Activated CD4-positive, alpha-beta T cell treated with anti-CD3 and anti-CD28 coated beads, Interleukin-2, amount 50 U/mL, for 1 hour (primary cell): ENCODE measurements around the gene ZNF774.
"Not testable (repeated sequence)": the region's sequence is repeated elsewhere in the genome, so short reads cannot be mapped to it uniquely, and the experiment has no call there.

ENCODE experiments used
- DNase-seq: peaks from one replicate; pipeline ENCODE4 v3.0.0-alpha.2; 2020

ZNF774 gene

DNA sequence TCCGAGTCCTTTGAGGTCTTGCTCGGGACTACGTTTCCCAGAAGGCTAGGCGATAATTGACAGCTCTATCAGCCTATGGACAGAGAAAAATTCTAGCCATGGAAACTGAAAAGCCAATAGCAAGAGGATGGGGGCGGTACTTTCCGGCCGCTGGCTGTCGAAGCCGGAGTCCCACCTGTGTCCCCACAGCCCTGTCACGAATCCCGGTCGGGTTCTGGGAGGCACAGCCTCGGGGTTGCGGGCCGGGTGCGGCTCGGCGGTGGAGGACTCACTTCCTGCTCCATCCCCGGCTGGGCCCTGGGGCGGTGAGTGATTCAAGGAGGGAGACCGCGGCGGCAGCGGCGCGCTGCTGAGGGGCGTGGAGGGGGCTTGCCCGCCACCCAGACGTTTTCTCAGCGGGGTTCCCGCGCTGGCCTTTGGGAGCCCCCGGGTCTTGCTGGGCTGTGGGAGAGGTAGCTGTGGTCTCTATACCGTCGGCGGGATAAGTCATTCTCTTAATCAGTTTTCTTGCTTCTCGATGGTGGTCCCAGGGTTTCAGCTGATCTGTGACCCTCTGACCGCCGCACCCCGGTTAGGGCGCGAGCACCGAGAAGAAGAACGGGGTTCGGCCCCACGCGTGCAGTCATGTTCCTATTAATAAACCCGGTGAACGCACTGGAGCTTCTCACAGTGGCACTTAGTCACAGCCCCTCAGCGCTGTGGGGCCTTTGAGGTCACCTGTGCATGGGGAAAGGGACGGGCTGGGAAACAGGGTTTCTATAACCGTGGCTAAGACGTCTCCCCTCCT is at the start of gene ZNF774:
ZNF774 (plus strand) TSS at position 178 of the 787 bp plus-strand sequence. CDS start 2,377 bp downstream, outside the sequence.
- peak; percentile 84 for DNase-seq

DNA sequence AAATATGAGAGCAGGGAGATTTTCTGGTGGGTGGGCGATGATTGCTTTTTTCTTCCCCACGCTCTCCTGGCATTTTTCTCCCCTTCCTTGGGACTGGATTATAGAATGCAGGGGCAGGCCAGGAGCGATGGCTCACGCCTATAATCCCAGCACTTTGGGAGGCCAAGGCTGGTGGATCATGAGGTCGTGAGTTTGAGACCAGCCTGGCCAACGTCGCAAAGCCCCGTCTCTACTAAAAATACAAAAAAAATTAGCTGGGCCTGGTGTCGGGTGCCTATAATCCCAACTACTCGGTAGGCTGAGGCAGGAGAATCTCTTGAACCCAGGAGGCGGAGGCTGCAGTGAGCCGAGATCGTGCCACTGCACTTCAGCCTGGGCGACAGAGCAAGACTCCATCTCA is 46.7 kb upstream of the ZNF774 start:
- not testable (repeated sequence) for DNase-seq

DNA sequence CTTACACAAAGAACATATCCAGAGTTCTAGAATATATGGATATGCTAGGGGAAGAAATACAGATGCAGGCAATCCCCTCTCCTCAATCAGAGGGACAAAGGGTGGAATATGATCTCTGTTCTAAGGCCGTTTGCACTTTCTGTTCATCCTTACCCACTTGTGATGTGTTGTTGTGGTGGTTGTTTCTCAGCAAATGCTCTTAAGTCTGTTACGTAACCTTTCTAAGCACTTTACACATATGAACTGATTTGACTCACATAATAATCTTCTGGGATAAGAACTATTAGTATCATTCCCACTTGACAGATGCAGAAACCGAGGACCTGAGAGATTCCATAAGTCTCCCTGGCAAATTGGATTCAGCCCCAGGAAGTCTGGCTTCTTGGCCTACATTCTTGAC is 46.2 kb upstream of the ZNF774 start:
- DNase-seq = no peak

DNA sequence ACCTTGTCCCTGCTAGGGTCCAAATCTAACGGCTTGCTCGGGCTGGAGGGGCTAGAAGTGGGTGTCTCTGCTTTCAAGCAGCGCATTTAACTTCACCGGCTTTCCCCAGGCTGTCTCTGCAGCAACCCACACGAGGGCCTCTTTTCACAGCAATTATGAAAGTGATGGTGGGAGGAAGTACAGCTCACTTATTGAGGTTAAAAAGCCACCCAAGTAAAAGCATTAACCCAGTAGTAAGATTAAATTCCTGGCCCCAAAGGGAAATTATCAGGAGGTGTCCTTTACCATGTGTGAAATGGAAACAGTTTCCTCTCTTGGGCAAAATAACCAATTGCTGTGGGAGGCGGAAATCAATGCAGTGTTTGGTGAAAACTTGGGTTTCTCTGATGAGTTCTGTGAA is 45.5 kb upstream of the ZNF774 start:
- no peak for DNase-seq

DNA sequence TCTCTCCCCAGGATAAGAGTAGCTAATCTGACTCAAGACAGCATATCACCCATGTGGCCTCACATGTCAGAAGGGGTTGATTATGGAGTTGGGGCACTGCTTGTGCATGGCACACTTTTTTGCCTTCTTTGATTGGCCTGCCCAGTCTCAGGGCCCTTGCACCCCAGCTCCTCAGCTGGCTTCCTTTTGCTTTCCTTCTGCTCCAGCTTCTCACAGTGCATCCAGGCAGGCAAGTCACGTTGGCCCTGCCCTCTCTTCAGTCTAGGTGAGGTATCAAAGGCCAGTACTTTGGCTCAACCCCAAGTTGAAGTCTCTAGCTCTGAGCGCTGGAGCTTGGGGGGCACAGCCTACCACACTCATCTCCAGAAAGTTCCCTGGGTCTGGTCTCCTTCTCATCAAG is 44.4 kb upstream of the ZNF774 start:
- no peak for DNase-seq

DNA sequence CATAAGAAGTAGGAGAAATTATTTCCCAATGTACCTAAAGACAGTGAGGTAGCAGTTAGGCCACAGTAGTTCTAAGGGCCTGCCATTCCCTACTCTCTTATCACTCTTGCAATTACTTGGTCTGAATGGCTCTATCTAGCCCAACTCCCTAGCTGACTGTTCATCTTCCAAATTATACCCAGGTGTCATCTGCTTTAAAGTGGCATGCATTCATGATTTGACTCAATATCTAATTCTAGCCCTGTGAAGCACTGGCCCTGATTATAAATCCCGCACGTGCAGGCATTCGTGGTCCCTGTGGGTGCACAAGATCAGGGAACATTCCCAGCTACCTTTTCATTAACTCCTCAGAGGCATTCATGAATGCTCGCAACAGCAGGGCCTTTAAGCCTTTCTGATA is 43.1 kb upstream of the ZNF774 start:
- DNase-seq = no peak

DNA sequence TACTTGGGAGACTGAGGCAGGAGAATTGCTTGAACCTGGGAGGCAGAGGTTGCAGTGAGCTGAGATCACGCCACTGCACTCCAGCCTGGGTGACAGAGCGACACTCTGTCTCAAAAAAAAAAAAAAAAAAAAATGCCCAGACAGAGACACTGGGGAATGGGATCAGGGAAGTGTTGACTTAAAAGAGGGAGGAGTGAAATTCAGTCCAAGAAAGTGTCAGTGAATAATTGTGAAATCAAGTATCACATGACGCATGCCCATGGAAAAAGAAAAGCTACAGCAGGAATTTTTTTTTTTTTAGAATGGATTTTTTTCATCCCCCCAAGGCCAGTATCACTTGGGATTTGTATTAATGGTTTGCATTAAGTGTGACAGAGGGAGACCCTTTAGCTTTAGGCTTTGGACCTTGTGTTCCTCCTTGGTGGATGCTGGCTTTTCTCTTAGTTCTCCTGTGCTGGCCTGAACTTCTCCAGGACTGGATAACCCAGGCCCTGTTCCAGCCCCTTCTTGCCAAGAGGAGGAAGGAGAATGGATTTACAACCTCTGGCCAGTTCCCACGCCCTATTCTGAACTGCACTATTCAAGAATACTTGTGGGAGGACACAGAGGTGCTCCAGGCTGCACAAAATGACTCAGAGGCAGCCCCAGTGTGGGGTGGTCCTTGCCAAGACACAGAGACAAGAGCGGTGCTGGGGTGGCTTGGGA is 36.7 kb upstream of the ZNF774 start:
- no peak for DNase-seq

DNA sequence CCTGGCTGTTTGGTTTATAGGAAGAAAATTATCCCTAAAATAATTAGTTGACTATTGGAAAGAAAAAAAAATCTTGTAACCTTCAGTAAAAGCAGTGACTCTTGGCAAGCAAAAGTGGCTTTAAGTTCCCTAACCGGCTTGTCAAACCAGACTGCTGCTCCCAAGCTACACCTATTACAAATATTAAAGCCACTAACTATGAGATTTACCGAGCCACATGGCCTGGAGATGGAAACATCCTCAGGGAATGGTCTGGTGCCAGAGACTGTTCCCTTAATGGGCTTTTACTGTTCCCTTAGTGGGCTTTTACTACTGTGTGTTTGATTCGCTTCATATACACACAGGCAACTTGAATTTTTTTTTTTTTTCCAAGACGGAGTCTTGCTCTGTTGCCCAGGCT is 35.9 kb upstream of the ZNF774 start:
- no peak for DNase-seq

DNA sequence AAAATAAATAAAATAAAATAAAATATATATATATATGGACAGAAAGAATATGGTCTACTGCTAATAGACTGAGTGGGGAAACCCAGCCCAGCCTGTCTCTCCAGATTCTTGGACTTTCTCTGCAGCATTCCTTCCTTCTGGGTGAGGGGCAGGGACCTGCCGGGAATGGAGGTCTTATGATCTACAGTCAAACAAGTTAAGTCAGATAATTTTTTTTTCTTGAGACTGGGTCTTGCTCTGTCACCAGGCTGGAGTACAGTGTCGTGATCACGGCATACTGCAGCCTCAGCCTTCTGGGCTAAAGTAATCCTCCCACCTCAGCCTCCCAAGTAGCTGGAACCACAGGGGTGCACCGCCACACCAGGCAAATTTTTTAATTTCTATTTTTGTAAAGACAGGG is 33.5 kb upstream of the ZNF774 start:
- no peak for DNase-seq

DNA sequence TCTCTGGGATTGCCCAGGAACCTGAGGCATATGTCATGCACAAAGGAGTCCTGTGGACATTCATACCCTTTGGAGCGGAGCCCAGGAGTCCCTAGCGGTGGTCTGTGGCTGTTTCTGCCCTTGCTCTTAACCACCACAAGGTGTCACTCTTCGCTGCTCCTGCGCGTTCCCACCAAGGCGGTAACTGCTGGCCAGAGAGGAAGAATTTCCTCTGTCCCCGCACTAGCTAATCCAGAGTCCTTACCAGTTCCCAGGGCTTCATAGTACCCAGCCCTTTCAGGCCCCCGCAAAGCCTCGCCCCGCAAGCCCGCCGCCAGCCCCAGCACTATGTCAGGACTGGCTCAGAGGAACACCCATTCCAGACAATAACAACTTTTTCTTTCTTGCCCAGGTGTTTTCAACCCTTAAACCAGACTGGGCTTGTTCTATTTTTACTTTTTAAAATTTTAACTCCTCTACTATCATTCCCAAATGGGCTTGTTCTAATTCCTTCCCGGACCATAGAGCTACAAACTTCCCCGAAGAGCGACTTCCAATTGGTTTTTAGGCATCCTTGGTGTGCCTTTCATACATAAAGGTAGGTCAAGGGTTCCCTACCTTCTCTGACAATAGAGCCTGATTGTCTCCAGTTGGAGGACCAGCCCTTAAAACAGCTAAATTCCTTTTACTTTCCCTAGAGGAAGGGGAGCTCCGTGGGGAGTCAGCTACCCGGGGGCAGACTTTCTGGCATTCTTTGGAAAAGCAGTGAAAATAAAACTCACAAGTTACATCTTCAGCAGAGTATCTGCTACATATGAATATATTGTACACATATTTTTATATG is 31.8 kb upstream of the ZNF774 start:
- DNase-seq = peak; percentile 56

DNA sequence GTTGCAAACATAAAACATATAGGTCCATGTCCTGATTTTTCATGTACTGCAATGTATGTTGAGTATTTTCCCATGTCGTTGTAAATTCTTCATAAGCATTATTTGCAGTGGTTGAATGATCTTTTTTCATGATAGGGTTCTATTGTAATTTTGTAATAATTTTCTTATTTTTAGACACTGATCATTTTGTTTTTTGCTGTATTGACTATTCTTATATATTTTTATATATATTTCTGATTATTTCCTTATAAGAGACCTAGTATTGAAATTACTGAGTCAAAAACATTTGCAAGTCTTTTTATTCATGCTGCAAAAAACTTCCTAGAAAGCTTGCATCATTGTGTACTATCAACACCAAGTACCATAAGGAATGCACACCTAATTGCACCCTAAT is 31.2 kb upstream of the ZNF774 start:
- DNase-seq = no peak

DNA sequence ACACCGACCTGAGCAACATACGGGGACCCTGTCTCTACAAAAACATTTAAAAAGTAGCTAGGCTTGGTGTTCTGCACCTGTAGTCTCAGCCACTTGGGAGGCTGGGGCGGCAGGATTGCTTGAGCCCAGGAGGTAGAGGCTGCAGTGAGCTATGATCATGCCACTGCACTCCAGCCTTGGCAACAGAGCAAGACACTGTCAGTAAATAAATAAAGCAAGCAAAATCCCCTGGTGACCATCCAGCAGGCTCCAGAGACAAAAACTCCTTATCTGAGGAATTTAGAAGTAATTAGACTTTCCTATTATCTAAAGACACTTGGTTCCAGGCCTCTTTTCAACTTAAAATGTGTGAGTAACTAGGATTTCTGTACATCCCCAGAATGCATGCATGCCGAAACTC is 29.5 kb upstream of the ZNF774 start:
- no peak for DNase-seq

DNA sequence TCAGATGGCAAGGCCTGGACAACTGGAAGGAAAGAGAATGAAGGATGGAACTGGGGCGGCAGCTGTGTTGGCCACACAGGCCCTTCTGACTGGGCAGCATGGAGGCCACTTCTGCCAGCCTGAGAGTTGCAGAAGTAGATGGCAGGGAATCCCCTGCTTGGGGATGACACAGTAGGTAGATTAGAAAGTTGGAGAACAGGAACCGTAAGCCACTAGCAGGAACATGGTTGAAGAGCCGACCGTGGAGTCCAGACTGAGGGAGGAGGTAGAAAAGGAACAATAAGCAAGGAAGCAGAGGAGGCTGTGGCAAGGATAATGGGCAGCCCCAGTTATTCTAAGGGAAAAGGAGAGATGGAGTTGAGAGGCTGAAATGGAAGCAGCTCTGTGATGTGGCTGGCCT is 26.4 kb upstream of the ZNF774 start:
- no peak for DNase-seq

DNA sequence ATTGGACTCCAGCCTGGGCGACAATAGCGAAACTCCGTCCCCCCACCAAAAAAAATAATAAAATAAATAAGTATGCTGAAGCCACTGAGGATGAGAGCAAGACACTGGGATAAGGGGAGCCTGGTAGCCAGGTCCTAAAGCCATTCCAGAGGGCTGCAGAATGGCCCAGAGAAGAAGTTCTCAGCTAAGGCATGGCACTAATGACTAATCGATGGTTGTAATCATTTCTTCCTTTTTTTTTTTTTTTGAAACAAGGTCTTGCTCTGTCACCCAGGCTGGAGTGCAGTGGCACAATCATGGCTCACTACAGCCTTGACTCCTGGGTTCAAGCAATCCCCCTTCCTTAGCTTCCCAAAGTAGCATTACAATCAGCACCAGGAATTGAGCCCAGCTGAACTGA is 25.6 kb upstream of the ZNF774 start:
- DNase-seq = no peak

DNA sequence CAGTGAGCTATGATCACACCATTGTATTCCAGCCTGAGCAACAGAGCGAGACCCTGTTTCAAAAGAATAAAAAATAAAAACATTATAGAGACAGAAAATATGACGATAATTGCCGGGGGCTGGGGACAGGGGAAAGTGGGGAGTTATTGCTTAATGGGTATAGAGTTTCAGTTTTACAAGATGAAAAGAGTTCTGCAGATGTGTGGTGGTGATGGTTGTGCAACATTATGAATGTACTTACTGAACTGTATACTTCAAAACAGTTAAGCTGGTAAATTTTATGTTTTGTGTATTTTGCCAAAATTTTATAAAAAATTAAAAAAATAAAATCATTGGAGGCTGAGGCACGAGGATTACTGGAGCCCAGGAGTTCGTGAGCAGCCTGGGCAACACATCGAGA is 24.8 kb upstream of the ZNF774 start:
- no peak for DNase-seq

DNA sequence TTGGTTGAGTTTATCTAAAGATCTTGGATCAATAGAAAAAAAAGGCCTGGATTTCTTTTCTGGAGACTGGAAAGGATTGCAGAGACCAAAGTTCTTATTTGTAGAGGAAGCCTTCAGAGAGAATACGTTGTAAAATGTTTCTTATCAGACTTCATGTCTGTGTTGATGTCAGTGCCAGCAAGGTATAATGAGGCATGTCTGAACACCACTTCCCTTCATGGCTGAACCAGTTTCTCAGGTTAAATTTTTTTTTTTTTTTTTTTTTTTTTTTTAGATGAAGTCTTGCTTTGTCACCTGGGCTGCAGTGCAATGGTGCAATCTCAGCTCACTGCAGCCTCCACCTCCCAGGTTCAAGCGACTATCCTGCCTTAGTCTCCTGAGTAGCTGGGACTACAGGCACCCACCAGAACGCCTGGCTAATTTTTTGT is 17.8 kb upstream of the ZNF774 start:
- DNase-seq = no peak

DNA sequence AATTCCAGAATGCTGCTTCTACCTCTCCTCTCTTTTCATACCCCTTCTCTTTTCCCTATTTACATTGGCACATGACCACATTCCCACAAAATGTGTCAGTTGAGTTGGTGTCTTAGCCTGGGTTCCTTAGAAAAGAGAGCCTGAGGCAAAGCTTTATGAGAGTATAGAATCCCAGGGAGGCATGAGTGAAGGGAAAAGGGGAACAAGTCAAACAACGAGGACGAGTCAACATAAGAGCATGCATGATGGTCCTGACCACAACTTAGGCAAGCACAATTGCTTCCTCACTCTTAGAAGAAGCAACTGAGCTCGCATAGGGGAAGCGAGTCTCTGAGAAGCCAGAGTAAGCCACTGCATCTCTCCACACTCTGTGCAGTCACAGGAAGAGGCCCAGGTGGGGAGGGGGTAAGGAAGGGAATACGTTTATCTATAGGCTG is 15.4 kb upstream of the ZNF774 start:
- DNase-seq = no peak

DNA sequence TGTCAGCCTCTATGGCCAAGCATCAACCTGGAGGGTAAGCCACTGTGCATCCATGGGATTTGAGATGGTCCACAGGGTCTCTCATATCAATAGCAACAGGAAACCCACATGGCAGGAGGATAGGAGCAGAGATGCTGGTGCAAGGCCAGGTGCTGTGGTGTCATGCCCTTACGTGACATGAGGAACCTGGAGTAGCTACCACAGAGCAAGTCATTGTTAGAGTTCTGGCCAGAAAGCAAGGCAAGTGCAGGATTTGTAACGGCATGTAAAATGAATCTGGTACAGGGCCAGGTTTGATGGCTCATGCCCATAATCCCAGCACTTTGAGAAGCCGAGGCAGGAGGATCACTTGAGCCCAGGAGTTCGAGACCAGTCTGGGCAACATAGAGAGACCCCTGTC is 14.8 kb upstream of the ZNF774 start:
- DNase-seq = no peak

DNA sequence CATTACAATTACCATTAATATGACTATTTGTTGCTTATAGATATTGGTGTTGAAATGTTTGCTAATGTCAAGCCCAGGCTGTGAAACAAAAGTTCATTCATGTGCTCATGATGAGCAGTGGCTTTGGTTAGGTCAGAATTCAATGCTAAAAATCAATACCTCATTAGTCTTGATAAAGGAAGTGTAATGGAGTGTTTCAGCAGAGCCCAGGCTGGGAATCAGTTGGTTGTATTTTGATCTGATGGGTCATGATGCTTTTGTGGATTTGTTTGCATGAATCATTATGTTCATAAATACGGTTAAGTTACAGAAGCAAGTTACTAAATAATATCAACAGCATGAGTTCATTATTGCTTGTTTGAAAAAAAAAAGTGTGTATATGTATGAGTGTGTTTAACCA is 13.6 kb upstream of the ZNF774 start:
- DNase-seq = no peak

DNA sequence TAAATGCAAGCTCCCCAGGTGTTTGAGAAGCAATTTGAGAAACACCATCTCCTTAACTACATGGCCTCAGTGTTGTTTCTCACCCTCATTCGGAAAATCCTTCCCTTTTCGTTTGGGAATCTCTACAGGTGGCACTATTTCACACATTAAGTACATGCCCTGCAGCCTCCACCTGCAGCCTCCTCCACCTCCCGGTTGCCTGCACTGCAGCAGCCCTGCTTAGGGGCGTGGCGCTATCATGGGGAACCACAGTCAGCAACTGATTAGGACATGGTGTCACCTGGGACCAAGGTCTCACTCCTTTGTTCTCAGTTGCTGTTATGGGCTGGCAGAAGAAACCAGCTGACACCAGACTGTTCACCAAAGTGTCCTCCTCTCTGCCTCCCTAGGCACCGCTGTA is 11.7 kb upstream of the ZNF774 start:
- no peak for DNase-seq

DNA sequence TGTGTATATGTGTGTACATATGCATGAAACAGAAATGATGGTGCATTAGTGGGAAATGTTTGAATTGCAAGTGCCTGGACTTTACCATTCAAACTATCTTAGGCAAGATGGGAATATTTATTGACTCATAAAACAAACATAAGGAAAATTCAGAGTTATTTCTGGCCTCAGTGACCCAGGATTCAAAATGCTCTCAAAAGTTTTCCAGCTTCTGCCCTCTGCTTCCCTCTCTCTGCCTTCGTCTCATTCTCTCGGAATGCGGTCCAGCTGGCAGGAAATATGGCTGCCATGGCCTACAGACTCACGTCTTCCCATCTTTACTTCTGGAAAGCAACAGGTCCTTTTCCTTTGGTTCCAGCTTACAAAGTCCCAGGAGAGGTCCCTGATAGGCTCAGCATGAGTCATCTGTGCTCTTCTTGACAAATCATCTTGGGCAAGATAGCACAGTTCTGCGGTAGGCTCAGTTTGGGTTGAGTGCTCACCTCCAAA is 8.7 kb upstream of the ZNF774 start:
- no peak for DNase-seq

DNA sequence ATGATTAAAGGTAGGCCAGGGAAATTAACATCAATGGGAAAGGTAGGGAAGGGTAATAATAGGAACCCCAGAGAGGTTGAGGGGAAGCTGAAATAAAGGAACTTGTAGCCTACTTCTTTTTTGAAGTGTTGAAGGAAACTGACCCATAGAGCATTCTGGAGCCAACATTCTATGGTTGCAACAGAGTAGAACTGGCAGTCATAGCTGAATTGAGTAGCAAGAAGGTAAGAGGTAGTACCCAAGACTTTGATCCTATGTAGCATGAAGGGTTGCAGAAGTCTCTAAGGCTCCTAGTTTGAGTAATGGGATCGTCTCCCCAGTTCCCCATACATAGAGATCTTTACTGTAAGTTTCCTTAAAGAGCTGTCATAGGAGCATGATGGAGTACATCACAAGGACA is 7.4 kb upstream of the ZNF774 start:
- no peak for DNase-seq

DNA sequence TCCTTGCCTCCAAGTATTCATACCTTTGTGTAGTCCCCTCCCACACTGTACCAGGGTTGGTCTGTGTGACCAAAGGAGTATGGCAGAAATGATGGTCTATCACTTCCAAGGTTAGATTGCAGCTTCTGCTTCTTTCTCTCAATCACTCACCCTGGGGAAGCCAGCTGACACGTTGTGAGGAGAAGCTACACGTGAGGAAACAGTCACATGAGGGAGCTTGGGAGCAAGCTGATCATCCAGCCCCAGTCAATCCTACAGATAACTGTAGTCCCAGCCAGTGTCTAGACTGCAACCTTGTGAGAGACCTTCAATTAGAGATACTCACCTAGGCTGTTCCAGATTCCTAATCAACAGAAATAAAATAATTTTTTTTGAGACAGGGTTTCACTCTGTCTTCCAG is 6.2 kb upstream of the ZNF774 start:
- no peak for DNase-seq
